Thyroid gland (tissue), 4 donors: ENCODE data around the gene DICER1.

Experiments used
- CTCF ChIP-seq, 6 experiments: fragments of 200-600 bp in 3 of 6; fragments of 450-650 bp in 3 of 6; sonication (generic) in 3 of 6; IDR thresholded peaks; one replicate each; pipeline ENCODE4 v1.5.1; 2016 to 2019; ENCODE audit warnings: antibody characterized with exemption in 6 of 6, mild to moderate bottlenecking in 2 of 6, inconsistent platforms in 1 of 6, moderate library complexity in 1 of 6
- POLR2A ChIP-seq, 2 donors: fragments of 450-650 bp; IDR thresholded peaks; one replicate each; pipeline ENCODE4 v1.6.1; 2017; ENCODE audit warnings: antibody characterized with exemption in 2 of 2, mild to moderate bottlenecking in 2 of 2, moderate library complexity in 1 of 2

GRCh38 chr14:95048771-95049312 is 108.5 kb downstream of the DICER1 start:
- TF ChIP-seq POLR2A (IDR thresholded peaks at IDR 0.05) (no peak), CTCF (IDR thresholded peaks at IDR 0.05) (no peak)
